HL-60 (cell line): ENCODE measurements around the gene HABP2.

Experiments
- DNase-seq, 2 experiments: peaks; one replicate each; pipeline ENCODE4 v3.0.0-alpha.2; 2010 to 2020; ENCODE audit warnings: low read depth in 1 of 2, low spot score in 1 of 2
- H3K27ac ChIP-seq: fragments of 250-450 bp; sonication (Bioruptor Pico); replicated peaks from 2 replicates; pipeline ENCODE4 v1.5.1; 2020; ENCODE audit warnings: mild to moderate bottlenecking, moderate library complexity
- H3K27me3 ChIP-seq: fragments of 250-450 bp; sonication (Bioruptor Pico); 2 replicates; pipeline ENCODE4 v1.5.1; 2021; ENCODE audit warnings: mild to moderate bottlenecking, moderate library complexity; ENCODE audit not compliant: insufficient read depth, poor library complexity, severe bottlenecking
- H3K4me3 ChIP-seq: replicated peaks from 2 replicates; pipeline ENCODE4 v1.5.1; 2011; ENCODE audit warnings: mild to moderate bottlenecking, control low read depth, low read length; ENCODE audit not compliant: insufficient read depth
- GABPA ChIP-seq: IDR thresholded peaks from 2 replicates; pipeline ENCODE4 v1.6.1; 2012; ENCODE audit warnings: low read depth
- POLR2AphosphoS5 ChIP-seq: IDR thresholded peaks from 2 replicates; pipeline ENCODE4 v1.6.1; 2012; ENCODE audit warnings: low read depth
- REST ChIP-seq: IDR thresholded peaks from 2 replicates; pipeline ENCODE4 v1.6.1; 2012; ENCODE audit warnings: low read depth; ENCODE audit not compliant: insufficient replicate concordance
- SPI1 ChIP-seq: IDR thresholded peaks from 2 replicates; pipeline ENCODE4 v1.6.1; 2012; ENCODE audit warnings: low read depth, mild to moderate bottlenecking, borderline replicate concordance
- TF ChIP-seq, protein P1 (sequence below): IDR thresholded peaks from one replicate; pipeline ENCODE4 v1.5.1; 2011; ENCODE audit warnings: low read length, control low read depth, inconsistent platforms; ENCODE audit not compliant: insufficient read depth

Gene HABP2

GRCh38 chr10:113630929-113631533 is 78.2 kb downstream of the HABP2 start:
- H3K4me3 ChIP-seq, result no peak overlapping the region
- DNase-seq, result no peak
- H3K27ac ChIP-seq, result no peak overlapping the region
- TF ChIP-seq REST, result no peak
- TF ChIP-seq POLR2AphosphoS5, result no peak
- no peak for TF ChIP-seq GABPA
- TF ChIP-seq SPI1, result no peak
- TF ChIP-seq, protein P1, sequence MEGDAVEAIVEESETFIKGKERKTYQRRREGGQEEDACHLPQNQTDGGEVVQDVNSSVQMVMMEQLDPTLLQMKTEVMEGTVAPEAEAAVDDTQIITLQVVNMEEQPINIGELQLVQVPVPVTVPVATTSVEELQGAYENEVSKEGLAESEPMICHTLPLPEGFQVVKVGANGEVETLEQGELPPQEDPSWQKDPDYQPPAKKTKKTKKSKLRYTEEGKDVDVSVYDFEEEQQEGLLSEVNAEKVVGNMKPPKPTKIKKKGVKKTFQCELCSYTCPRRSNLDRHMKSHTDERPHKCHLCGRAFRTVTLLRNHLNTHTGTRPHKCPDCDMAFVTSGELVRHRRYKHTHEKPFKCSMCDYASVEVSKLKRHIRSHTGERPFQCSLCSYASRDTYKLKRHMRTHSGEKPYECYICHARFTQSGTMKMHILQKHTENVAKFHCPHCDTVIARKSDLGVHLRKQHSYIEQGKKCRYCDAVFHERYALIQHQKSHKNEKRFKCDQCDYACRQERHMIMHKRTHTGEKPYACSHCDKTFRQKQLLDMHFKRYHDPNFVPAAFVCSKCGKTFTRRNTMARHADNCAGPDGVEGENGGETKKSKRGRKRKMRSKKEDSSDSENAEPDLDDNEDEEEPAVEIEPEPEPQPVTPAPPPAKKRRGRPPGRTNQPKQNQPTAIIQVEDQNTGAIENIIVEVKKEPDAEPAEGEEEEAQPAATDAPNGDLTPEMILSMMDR, result no peak
- peaks cover 2% of the 10 kb centered on the region for H3K27me3 ChIP-seq

DNA sequence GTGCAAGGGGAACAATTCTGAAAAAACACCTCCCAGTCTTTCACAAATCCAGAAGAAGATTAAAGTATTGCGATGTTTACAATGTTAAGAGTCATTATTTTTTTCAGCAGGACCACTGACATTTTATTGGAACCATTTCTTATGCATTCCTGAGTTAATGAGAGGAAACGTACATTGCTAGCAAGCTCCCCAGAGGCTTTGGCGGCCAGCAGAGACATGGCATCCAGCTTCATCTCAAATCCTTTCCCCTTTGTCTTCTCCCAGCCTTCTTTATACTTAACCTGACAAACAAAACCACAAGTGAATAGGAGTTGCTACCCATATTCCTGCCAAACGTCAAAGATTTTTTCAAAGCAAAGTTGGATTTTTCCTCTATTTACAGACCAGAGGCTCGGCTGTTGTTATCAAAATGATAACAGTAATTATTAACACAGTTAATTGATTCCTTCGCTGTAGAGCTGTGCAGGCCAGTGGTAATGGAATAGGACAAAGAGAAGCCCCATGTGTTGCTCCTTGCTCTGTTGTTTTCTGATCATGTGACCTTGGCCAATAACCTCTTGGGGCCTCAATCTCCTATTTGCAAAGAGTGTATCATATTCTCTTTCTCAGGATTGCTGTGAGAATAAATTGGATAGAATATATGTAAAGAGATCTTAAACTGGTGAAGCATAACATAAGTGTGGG is 79.0 kb downstream of the HABP2 start:
- Histone ChIP-seq H3K4me3 (no peak overlapping the region), H3K27ac (no peak overlapping the region), H3K27me3 (peaks cover 2% of the 10 kb centered on the region)
- no peak for DNase-seq
- TF ChIP-seq, protein P1, result no peak
- TF ChIP-seq REST, result no peak
- no peak for TF ChIP-seq POLR2AphosphoS5
- TF ChIP-seq GABPA, result no peak
- no peak for TF ChIP-seq SPI1
